ENCODE results near the gene RAPGEFL1. TPM values are rescaled to one million over a fixed set of nuclear protein-coding genes. Genes with fewer than 3 reads are reported as not detected.

Gene RAPGEFL1
- total and polyA plus RNA-seq, 4 donors: 4.6 to 9.4 (median 8.8) TPM

GRCh38 chr17:40176754-40177110 is 538 bp upstream of the RAPGEFL1 start:
- Histone ChIP-seq H3K4me1 (ENCODE audit: control insufficient read depth in 5 of 5, insufficient read depth in 5 of 5, low read length in 5 of 5) (peaks cover 0 to 6% (median 4%) of the 10 kb centered on the region in 5 donors), H3K36me3 (ENCODE audit: control insufficient read depth in 4 of 4, insufficient read depth in 4 of 4, low read length in 4 of 4) (peaks cover 8 to 15% (median 11%) of the 10 kb centered on the region in 4 donors), H3K4me3 (no peak overlapping the region), H3K9ac (ENCODE audit: insufficient read depth in 1 of 2, low read length in 2 of 2) (no peak overlapping the region), H3K27ac (ENCODE audit: low read depth in 1 of 2, low read length in 1 of 2) (peak overlapping the region in 1 of 2 donors; percentile 76), H3K9me3 (ENCODE audit: control insufficient read depth in 4 of 4, insufficient read depth in 3 of 4, low read length in 3 of 4) (no peaks in the 10 kb centered on the region), H3K27me3 (ENCODE audit: control insufficient read depth in 3 of 3, insufficient read depth in 3 of 3, low read length in 2 of 3) (no peaks in the 10 kb centered on the region)
- 72 to 76% methylated on average over 2 of the region's 2 CpGs for WGBS, 2 donors
- ATAC-seq (ENCODE audit: insufficient read depth, low FRiP score) (no peak), DNase-seq (no peak)
- no peak for TF ChIP-seq CTCF (IDR thresholded peaks at IDR 0.05; ENCODE audit: control extremely low read depth, extremely low read depth)

GRCh38 chr17:40178021-40178601 is 841 bp downstream of the RAPGEFL1 start:
- H3K9ac ChIP-seq (ENCODE audit: insufficient read depth in 1 of 2, low read length in 2 of 2): no peak overlapping the region
- no peak overlapping the region for H3K27ac ChIP-seq (ENCODE audit: low read depth in 1 of 2, low read length in 1 of 2)
- H3K4me3 ChIP-seq: no peak overlapping the region

GRCh38 chr17:40178660-40179059 is 1.4 kb downstream of the RAPGEFL1 start:
- H3K4me3 ChIP-seq: no peak overlapping the region
- WGBS, 2 donors: 98% methylated on average over 7 of the region's 7 CpGs
- no peaks in the 10 kb centered on the region for H3K9me3 ChIP-seq (ENCODE audit: control insufficient read depth in 4 of 4, insufficient read depth in 3 of 4, low read length in 3 of 4)
- no peak for ATAC-seq (ENCODE audit: insufficient read depth, low FRiP score)
- no peak for TF ChIP-seq CTCF (IDR thresholded peaks at IDR 0.05; ENCODE audit: control extremely low read depth, extremely low read depth)
- peaks cover 0 to 6% (median 4%) of the 10 kb centered on the region in 5 donors for H3K4me1 ChIP-seq (ENCODE audit: control insufficient read depth in 5 of 5, insufficient read depth in 5 of 5, low read length in 5 of 5)
- no peak for DNase-seq
- H3K27me3 ChIP-seq (ENCODE audit: control insufficient read depth in 3 of 3, insufficient read depth in 3 of 3, low read length in 2 of 3): no peaks in the 10 kb centered on the region
- no peak overlapping the region for H3K9ac ChIP-seq (ENCODE audit: insufficient read depth in 1 of 2, low read length in 2 of 2)
- no peak overlapping the region for H3K27ac ChIP-seq (ENCODE audit: low read depth in 1 of 2, low read length in 1 of 2)
- peaks cover 0 to 8% (median 2%) of the 10 kb centered on the region in 4 donors for H3K36me3 ChIP-seq (ENCODE audit: control insufficient read depth in 4 of 4, insufficient read depth in 4 of 4, low read length in 4 of 4)

More at GRCh38 chr17:40178021-40178601, 841 bp downstream of the RAPGEFL1 start:
- Histone ChIP-seq H3K27me3 (ENCODE audit: control insufficient read depth in 3 of 3, insufficient read depth in 3 of 3, low read length in 2 of 3) (no peaks in the 10 kb centered on the region), H3K9me3 (ENCODE audit: control insufficient read depth in 4 of 4, insufficient read depth in 3 of 4, low read length in 3 of 4) (no peaks in the 10 kb centered on the region), H3K4me1 (ENCODE audit: control insufficient read depth in 5 of 5, insufficient read depth in 5 of 5, low read length in 5 of 5) (peaks cover 0 to 6% (median 4%) of the 10 kb centered on the region in 5 donors), H3K36me3 (ENCODE audit: control insufficient read depth in 4 of 4, insufficient read depth in 4 of 4, low read length in 4 of 4) (peaks cover 0 to 8% (median 6%) of the 10 kb centered on the region in 4 donors)
- ATAC-seq (ENCODE audit: insufficient read depth, low FRiP score) (no peak), DNase-seq (no peak)
- WGBS, 2 donors: 48 to 56% methylated on average over 27 to 46 of the region's 46 CpGs
- no peak for TF ChIP-seq CTCF (IDR thresholded peaks at IDR 0.05; ENCODE audit: control extremely low read depth, extremely low read depth)

Measured in lung (tissue), 12 donors.